PFSK-1 (cell line): ENCODE measurements around the gene THRB.

Experiments used
- FOXP2 ChIP-seq: optimal IDR thresholded peaks from 2 replicates; pipeline ENCODE3; 2011; ENCODE audit warnings: borderline replicate concordance, control low read depth, inconsistent platforms; ENCODE audit not compliant: insufficient read depth; ENCODE audit errors: extremely low read length, extremely low read depth
- POLR2AphosphoS5 ChIP-seq: IDR thresholded peaks from 2 replicates; pipeline ENCODE4 v1.6.1; 2012; ENCODE audit warnings: low read depth, mild to moderate bottlenecking, control low read depth, low read length, moderate library complexity
- REST ChIP-seq, 2 experiments: IDR thresholded peaks; 2 replicates each; pipeline versions ENCODE4 v1.6.1 to v1.8.0; 2011 to 2012; ENCODE audit warnings: low read depth in 2 of 2, low read length in 2 of 2, control low read depth in 1 of 2, inconsistent platforms in 1 of 2, mild to moderate bottlenecking in 1 of 2, moderate library complexity in 1 of 2; ENCODE audit not compliant: insufficient read depth in 1 of 2
- SIN3A ChIP-seq: IDR thresholded peaks from 2 replicates; pipeline ENCODE4 v1.6.1; 2012; ENCODE audit warnings: mild to moderate bottlenecking, low read length, moderate library complexity, borderline replicate concordance; ENCODE audit not compliant: insufficient read depth
- TAF1 ChIP-seq: IDR thresholded peaks from 2 replicates; pipeline ENCODE4 v1.6.1; 2012; ENCODE audit warnings: low read length, control low read depth, borderline replicate concordance; ENCODE audit not compliant: insufficient read depth

The THRB gene

GRCh38 chr3:24519368-24520100 lies 24.9 kb upstream of the THRB start:
- no peak for TF ChIP-seq REST (IDR thresholded peaks at IDR 0.05; ENCODE audit: insufficient read depth in 1 of 2, low read depth in 2 of 2, low read length in 2 of 2)
- TF ChIP-seq POLR2AphosphoS5: no peak
- no peak for TF ChIP-seq TAF1
- TF ChIP-seq FOXP2: no peak
- TF ChIP-seq SIN3A: no peak

GRCh38 chr3:24518990-24519367 lies 24.3 kb upstream of the THRB start:
- TF ChIP-seq REST (IDR thresholded peaks at IDR 0.05; ENCODE audit: insufficient read depth in 1 of 2, low read depth in 2 of 2, low read length in 2 of 2) (no peak), SIN3A (no peak), POLR2AphosphoS5 (no peak), TAF1 (no peak), FOXP2 (no peak)

GRCh38 chr3:24514119-24514518 lies 19.5 kb upstream of the THRB start:
- TF ChIP-seq TAF1 (no peak), REST (IDR thresholded peaks at IDR 0.05; ENCODE audit: insufficient read depth in 1 of 2, low read depth in 2 of 2, low read length in 2 of 2) (no peak)

- TF ChIP-seq SIN3A: no peak
- no peak for TF ChIP-seq TAF1
- TF ChIP-seq REST (IDR thresholded peaks at IDR 0.05; ENCODE audit: insufficient read depth in 1 of 2, low read depth in 2 of 2, low read length in 2 of 2): no peak
- TF ChIP-seq POLR2AphosphoS5: no peak
- TF ChIP-seq FOXP2: no peak
These were observed 18.8 kb upstream of the THRB start for GRCh38 chr3:24513463-24513862.
